ENCODE data around the gene PLSCR5.

DNA sequence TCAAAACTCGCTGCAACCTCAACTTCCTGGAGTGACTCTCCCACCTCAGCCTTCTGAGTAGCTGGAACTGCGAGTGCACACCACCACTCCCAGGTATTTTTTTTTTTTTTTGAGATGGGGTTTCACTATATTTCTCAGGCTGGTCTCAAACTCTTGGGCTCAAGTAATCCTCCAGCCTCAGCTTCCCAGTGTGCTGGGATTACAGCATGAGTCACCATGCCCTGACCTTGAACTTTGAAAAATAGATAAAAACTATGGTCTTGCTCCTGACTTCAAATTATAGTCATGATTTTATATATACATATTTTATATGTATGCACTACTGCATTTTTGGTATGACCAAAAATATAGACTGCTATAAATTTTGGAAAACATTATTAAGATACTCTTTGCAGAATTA lies 6.9 kb upstream of the PLSCR5 start:
- TF ChIP-seq CTCF (IDR thresholded peaks at IDR 0.05) (no peak), POLR2A (IDR thresholded peaks at IDR 0.05) (no peak)
